ENCODE results near the gene C16orf78. TPM values are rescaled to one million over a fixed set of nuclear protein-coding genes. Genes with fewer than 3 reads are reported as not detected.

The C16orf78 gene
- polyA plus RNA-seq, 1 donor from 2014 or later, result not detected

GRCh38 chr16:49436181-49436580 lies 62.6 kb downstream of the C16orf78 start:
- no peak overlapping the region for H3K4me3 ChIP-seq (ENCODE audit: low read length)
- H3F3A ChIP-seq (ENCODE audit: insufficient read depth, low read length, poor library complexity, severe bottlenecking), result no peaks in the 10 kb centered on the region
- no peaks in the 10 kb centered on the region for H4K20me1 ChIP-seq (ENCODE audit: insufficient read depth)
- no peaks in the 10 kb centered on the region for H3K27me3 ChIP-seq (ENCODE audit: insufficient read depth, low read depth, low read length)
- no peak overlapping the region for H3K4me2 ChIP-seq (ENCODE audit: low read length)
- H2AFZ ChIP-seq (ENCODE audit: low read depth, low read length), result no peak overlapping the region
- no peaks in the 10 kb centered on the region for H3K9me2 ChIP-seq (ENCODE audit: insufficient read depth, low read length)
- no peak overlapping the region for H3K27ac ChIP-seq (ENCODE audit: low read length)
- no peaks in the 10 kb centered on the region for H3K36me3 ChIP-seq (ENCODE audit: insufficient read depth, low read length)
- no peaks in the 10 kb centered on the region for H3K79me2 ChIP-seq (replicated peaks; ENCODE audit: insufficient read depth, low read length)
- H3K9me3 ChIP-seq (ENCODE audit: low read length), result no peaks in the 10 kb centered on the region
- H3K9ac ChIP-seq (ENCODE audit: low read length), result no peak overlapping the region
- TF ChIP-seq EZH2 (IDR thresholded peaks at IDR 0.05; ENCODE audit: borderline replicate concordance, insufficient read depth, low read length, poor library complexity, severe bottlenecking) (no peak), MXI1 (conservative IDR thresholded peaks at IDR 0.05; ENCODE audit: poor library complexity, severe bottlenecking) (no peak), SMC3 (conservative IDR thresholded peaks at IDR 0.05; ENCODE audit: poor library complexity) (no peak), CTCF (IDR thresholded peaks at IDR 0.05; ENCODE audit: poor library complexity, severe bottlenecking) (no peak), RAD21 (conservative IDR thresholded peaks at IDR 0.05) (no peak), TAF1 (IDR thresholded peaks at IDR 0.05; ENCODE audit: low read depth) (no peak), EP300 (conservative IDR thresholded peaks at IDR 0.05; ENCODE audit: poor library complexity, severe bottlenecking) (no peak), REST (IDR thresholded peaks at IDR 0.05; ENCODE audit: borderline replicate concordance) (no peak), POLR2AphosphoS5 (IDR thresholded peaks at IDR 0.05) (no peak)

- Histone ChIP-seq H2AFZ (ENCODE audit: low read depth, low read length) (no peak overlapping the region), H3K4me3 (ENCODE audit: low read length) (no peak overlapping the region), H3K4me2 (ENCODE audit: low read length) (no peak overlapping the region), H3K9ac (ENCODE audit: low read length) (no peak overlapping the region), H3K36me3 (ENCODE audit: insufficient read depth, low read length) (no peaks in the 10 kb centered on the region), H3F3A (ENCODE audit: insufficient read depth, low read length, poor library complexity, severe bottlenecking) (no peaks in the 10 kb centered on the region), H4K20me1 (ENCODE audit: insufficient read depth) (no peaks in the 10 kb centered on the region), H3K9me3 (ENCODE audit: low read length) (no peaks in the 10 kb centered on the region), H3K9me2 (ENCODE audit: insufficient read depth, low read length) (no peaks in the 10 kb centered on the region), H3K79me2 (replicated peaks; ENCODE audit: insufficient read depth, low read length) (no peaks in the 10 kb centered on the region), H3K27me3 (ENCODE audit: insufficient read depth, low read depth, low read length) (no peaks in the 10 kb centered on the region), H3K27ac (ENCODE audit: low read length) (no peak overlapping the region)
- TF ChIP-seq TAF1 (IDR thresholded peaks at IDR 0.05; ENCODE audit: low read depth) (no peak), EP300 (conservative IDR thresholded peaks at IDR 0.05; ENCODE audit: poor library complexity, severe bottlenecking) (no peak), EZH2 (IDR thresholded peaks at IDR 0.05; ENCODE audit: borderline replicate concordance, insufficient read depth, low read length, poor library complexity, severe bottlenecking) (no peak), CTCF (IDR thresholded peaks at IDR 0.05; ENCODE audit: poor library complexity, severe bottlenecking) (no peak), MXI1 (conservative IDR thresholded peaks at IDR 0.05; ENCODE audit: poor library complexity, severe bottlenecking) (no peak), RAD21 (conservative IDR thresholded peaks at IDR 0.05) (no peak), REST (IDR thresholded peaks at IDR 0.05; ENCODE audit: borderline replicate concordance) (no peak), SMC3 (conservative IDR thresholded peaks at IDR 0.05; ENCODE audit: poor library complexity) (no peak), POLR2AphosphoS5 (IDR thresholded peaks at IDR 0.05) (no peak)
Measured at GRCh38 chr16:49437344-49437743, 63.7 kb downstream of the C16orf78 start.

All from neural cell (in vitro differentiated cells).